ENCODE data around the gene CD180.

- TF ChIP-seq CTCF (conservative IDR thresholded peaks at IDR 0.05; ENCODE audit: low read length) = no peak
- TF ChIP-seq EZH2phosphoT487 (IDR thresholded peaks at IDR 0.05; ENCODE audit: borderline replicate concordance, low read depth, low read length) = no peak
Measured at GRCh38 chr5:67129768-67130167, 66.8 kb downstream of the CD180 start.

Measured in OCI-LY7 (cell line).